ENCODE results near the gene MRPS26.
"Not testable (repeated sequence)": the region's sequence is repeated elsewhere in the genome, so short reads cannot be mapped to it uniquely, and the experiment has no call there.

The MRPS26 gene

GRCh38 chr20:3042625-3043024 lies 3.2 kb upstream of the MRPS26 start:
- no peak for DNase-seq (ENCODE audit: low spot score)

GRCh38 chr20:3043322-3043721 lies 2.5 kb upstream of the MRPS26 start, which contains the start of gene GNRH2:
Gene GNRH2, plus strand, starts transcription at chr20:3043622. Its CDS starts 793 bp downstream, at chr20:3044415.
- no peak for DNase-seq (ENCODE audit: low spot score)

- no peak for DNase-seq (ENCODE audit: low spot score)
Measured at GRCh38 chr20:3044336-3044965, 1.4 kb upstream of the MRPS26 start.

DNA sequence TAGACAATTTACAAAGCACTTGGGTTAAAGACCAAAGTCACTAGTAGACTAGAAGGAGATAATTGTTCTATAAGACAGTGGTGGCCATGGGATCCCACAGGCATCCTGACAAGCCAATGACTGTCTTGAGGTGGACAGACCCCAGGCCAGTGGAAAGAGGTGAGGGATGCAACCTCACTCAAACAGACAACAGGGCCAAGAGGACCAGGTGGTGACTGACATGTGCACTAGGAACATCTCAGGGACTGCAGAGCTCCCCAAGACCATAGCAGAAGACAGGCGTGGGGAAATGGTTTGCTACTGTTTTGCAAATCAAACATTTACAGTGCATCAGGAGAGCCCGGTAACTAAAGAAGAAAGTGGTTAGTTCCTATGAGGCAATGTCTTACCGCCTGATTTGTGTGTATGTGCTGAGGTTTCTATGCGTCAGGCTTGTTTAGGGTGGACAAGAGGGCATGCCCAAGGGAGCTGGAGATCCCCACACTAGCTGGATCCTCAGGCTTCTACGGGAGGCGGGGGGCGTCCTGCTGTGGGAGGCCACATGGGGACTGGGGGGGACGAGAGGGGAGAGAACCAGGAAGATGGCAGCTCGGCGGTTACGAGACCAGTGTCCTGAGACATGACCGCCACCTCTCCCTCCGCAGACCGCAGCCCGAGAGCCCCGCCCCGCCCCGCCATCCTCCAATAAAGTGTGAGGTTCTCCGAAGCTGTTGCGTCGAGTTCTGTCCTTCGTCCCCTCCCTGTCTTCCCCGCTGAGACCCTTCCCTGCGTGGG lies 623 bp upstream of the MRPS26 start:
- DNase-seq (ENCODE audit: low spot score): peak; percentile 74

DNA sequence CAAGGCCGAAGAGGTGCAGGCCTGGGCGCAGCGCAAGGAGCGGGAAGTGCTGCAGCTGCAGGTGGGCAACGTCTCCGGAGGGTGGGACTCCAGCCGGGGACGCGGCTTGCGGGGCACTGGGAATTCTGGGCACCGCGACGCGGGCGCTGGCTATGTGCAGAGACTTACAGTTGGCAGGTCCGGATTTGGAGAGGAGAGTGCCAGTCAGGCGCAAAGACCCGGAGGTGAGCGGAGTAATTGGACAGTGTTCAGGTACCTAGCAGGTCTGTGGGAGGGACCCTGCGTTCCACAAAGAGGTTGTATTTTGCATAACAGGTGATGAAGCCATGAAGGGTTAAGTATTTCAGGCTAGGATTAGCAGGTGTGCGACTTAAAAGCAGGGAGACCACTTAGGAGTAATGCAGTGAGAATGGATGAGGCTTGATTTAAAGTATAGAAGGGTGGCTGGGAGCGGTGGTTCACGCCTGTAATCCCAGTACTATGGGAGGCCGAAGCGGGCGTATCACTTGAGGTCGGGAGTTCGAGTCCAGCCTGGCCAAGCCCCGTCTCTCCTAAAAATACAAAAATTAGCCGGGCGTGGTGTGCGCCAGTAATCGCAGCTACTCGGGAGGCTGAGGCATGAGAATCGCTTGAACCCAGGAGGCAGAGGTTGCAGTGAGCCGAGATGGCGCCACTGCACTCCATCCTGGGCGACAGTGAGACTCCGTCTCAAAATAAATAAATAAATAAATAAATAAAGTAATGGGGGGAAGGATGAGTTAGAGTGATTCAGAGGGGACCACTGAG lies 1.0 kb downstream of the MRPS26 start:
- DNase-seq (ENCODE audit: low spot score): peak; percentile 38

DNA sequence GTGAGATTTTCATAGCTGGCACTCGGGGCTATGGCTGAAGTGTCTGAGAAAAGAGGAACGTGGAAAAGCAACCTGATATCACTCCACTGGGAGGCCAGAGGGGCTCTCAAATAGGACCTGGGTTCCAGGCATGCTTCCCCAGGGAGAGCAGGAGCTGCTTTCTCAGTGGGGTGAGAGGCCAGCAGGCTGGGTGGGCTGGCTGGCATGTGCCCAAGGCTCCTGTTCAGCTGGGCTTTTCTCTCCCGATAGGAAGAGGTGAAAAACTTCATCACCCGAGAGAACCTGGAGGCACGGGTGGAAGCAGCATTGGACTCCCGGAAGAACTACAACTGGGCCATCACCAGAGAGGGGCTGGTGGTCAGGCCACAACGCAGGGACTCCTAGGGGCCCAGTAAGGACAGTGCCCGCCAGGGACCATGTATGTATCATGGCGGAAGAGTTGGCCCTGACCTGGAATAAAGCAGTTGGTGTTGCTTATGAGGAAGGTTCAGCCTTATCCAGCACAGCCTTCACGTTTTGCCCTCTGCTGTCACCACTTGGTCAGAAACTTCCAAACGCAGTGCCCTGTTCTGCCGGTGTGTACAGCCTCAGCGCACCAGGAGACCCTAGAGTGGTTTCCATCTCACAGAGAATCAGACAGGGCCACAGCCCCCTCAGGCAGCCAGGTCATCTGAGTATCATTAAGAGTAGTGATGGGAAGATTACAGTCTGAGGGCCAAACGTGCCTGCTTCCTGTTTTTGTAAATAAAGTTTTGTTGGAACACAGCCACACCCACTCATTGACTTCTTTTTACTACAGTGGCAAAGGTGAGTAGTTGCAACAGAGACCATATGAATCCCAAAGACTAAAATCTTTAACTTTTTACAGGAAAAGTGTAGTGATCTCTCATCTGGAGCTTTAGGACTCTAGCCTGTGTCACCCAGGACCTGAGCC lies 1.9 kb downstream of the MRPS26 start:
- DNase-seq (ENCODE audit: low spot score): no peak

GRCh38 chr20:3051385-3052019 lies 5.7 kb downstream of the MRPS26 start:
- no peak for DNase-seq (ENCODE audit: low spot score)

GRCh38 chr20:3059489-3059888 lies 13.6 kb downstream of the MRPS26 start:
- DNase-seq (ENCODE audit: low spot score): no peak

- DNase-seq (ENCODE audit: low spot score): not testable (repeated sequence)
Measured at GRCh38 chr20:3064119-3064518, 18.3 kb downstream of the MRPS26 start.

GRCh38 chr20:3067139-3068014 lies 21.5 kb downstream of the MRPS26 start:
- no peak for DNase-seq (ENCODE audit: low spot score)

- no peak for DNase-seq (ENCODE audit: low spot score)
Measured at GRCh38 chr20:3068075-3068474, 22.2 kb downstream of the MRPS26 start.

DNA sequence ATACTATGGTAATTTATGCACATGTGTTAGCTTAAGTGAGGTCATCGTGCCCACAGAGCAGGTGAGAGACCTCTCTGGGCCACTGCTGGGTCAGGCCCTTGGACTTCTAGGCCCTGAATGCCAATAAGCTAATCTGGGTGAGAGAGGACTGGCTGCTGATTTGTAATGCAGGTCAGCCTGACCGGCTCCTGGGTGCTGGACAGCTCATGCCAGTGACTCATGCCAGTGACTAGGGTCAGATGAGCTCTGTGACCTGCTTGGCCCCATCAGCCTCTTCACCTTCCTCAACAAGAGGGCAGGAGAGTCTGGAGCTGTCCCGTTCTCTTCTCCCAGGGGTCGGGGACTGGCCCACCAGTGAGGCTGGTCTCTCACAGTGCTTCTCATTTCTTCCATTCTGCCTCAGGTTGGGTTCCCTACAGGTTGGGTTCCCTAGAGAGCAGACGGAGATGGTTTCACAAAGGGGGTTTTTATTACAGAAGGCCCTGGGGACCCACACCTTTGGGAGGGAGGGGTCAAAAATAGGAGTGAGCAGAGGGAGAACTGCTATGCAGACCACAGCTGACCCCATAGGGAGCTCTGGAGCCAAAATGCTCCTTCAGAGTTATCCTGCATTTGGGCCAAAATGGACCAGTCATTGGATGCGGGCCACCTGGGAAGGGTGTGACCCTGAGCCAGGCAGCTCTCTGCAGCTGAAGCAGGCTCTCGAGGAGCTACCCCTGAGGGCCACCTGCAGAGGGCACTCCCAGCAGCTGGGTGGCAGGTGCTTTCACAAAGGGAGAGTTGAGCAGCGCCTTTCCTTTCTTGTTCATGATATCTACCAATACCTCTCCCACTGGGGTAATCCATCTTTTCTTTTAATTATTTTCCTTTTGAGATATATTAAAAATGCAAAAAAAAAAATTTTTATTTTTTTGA lies 23.4 kb downstream of the MRPS26 start:
- no peak for DNase-seq (ENCODE audit: low spot score)

- DNase-seq (ENCODE audit: low spot score): no peak
Measured at GRCh38 chr20:3070725-3071124, 24.9 kb downstream of the MRPS26 start.

- no peak for DNase-seq (ENCODE audit: low spot score)
Measured at GRCh38 chr20:3071266-3071609, 25.4 kb downstream of the MRPS26 start.

GRCh38 chr20:3071610-3072529 lies 26.0 kb downstream of the MRPS26 start, which contains the start of gene OXT:
Gene OXT, plus strand, starts transcription at chr20:3071620. Its CDS starts 36 bp downstream, at chr20:3071656.
- DNase-seq (ENCODE audit: low spot score): no peak

DNA sequence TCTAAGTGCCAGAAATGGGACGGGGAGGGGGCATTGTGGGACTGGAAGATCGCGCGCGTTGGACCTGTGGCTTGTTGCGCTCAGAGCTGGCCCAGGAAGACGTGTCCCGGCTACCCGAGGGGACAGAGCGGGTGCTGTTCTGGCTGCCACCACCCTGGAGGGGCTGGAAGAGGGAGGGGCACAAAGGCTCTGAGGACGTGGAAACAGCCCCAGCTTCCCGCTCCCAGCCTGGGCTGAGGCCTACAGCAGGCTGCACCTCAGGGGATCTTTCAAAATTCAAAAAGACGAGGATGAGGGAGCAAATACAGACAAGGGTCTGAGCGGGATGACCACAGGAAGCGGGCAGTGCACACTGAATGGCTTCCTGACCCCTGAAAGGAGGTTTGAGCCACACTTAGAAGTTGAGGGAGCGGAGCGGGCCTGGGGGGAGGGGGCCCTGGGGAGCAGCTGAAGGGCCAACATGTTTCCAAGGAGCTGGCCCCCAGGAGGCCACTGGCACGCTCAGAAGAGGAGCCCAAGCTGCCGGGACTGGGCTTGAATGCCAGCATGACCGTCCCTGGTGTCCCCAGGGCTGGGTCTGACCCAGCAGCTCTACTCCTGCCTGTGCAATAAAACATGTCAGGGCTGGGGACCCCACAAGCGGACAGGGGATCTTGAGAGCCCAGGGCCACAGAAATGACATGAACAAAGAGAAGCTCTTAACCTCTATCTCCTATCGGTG lies 26.8 kb downstream of the MRPS26 start:
- DNase-seq (ENCODE audit: low spot score): no peak

GRCh38 chr20:3073251-3073643 lies 27.4 kb downstream of the MRPS26 start:
- DNase-seq (ENCODE audit: low spot score): not testable (repeated sequence)

All from LoVo (cell line).